ENCODE data around the gene RHBDL2.
"Not testable (repeated sequence)": the region's sequence is repeated elsewhere in the genome, so short reads cannot be mapped to it uniquely, and the experiment has no call there.

The RHBDL2 gene

DNA sequence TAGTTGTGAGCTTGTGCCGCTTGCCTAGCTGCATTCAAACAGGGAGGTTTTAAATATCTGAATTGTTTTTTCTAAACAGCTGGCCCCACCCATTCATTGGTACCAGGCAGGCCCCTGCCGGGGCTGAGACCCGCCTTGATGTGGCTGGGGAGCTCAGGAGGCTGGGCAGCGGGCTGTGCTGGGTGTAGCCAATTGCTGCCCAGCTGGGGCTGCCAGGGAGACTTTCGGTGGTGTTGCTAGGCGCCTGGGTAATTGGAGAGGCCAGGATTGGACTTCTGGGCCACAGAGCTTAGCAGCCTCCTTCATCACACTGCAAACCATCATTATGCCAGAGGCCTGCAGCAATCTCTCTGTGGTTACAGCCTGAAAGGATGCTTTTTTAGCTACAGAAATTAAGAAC lies 12.2 kb downstream of the RHBDL2 start:
- DNase-seq: no peak

GRCh38 chr1:38929054-38929453 lies 12.6 kb downstream of the RHBDL2 start:
- no peak for DNase-seq

GRCh38 chr1:38926091-38926490 lies 15.5 kb downstream of the RHBDL2 start:
- DNase-seq: no peak

DNA sequence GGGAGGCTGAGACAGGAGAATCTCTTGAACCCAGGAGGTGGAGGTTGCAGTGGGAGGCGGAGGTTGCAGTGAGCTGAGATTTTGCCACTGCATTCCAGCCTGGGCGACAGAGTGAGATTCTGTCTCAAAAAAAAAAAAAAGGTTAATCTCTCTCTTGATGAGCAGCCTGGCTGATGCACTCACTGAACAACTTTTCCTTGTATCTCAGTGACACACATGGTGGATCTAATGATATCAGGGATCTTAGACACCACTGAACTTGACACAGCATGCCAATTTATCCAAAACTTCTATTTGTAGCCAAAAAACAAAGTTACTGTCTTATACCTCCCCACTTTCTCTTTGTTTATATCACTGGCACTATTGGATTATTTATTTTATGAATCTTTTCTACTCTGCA lies 16.2 kb downstream of the RHBDL2 start:
- no peak for DNase-seq

GRCh38 chr1:38923607-38924006 lies 18.0 kb downstream of the RHBDL2 start:
- no peak for DNase-seq

- DNase-seq: no peak
These were observed 22.5 kb downstream of the RHBDL2 start for GRCh38 chr1:38919130-38919529.

GRCh38 chr1:38918568-38918967 lies 23.1 kb downstream of the RHBDL2 start:
- no peak for DNase-seq

GRCh38 chr1:38917772-38918171 lies 23.9 kb downstream of the RHBDL2 start:
- no peak for DNase-seq

GRCh38 chr1:38917337-38917736 lies 24.3 kb downstream of the RHBDL2 start:
- no peak for DNase-seq

GRCh38 chr1:38915352-38915948 lies 26.2 kb downstream of the RHBDL2 start:
- no peak for DNase-seq

DNA sequence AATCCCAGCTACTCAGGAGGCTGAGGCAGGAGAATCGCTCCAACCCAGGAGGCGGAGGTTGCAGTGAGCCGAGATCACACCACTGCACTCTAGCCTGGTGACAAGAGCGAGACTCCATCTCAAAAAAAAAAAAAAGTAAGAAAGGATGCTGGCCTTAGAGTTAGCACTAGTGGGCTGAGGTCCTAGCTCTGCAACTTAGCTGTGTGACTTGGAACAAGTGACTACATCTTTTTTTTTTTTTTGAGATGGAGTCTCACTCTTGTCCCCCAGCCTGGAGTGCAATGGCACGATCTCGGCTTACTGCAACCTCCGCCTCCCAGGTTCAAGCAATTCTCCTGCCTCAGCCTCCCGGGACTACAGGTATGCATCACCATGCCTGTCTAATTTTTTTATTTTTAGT lies 26.7 kb downstream of the RHBDL2 start:
- DNase-seq: not testable (repeated sequence)

DNA sequence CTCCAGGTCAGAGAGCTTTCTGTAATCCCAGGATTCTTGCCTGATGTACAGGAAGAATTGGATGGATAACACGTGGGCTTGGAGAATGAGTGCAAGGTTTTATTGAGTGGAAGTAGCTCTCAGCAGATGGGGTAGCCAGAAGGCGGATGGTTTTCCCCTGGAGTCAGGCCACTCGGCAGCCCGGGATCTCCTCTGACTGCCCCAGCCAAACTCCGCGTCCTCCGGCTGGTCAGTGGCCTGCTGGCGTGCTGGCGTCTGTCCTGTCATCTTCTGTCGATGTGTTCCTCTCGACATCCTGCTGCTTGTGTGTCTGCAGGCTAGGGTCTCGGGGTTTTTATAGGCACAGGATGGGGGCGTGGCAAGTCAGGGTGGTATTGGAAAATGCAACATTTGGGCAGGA lies 32.8 kb downstream of the RHBDL2 start:
- no peak for DNase-seq

GRCh38 chr1:38905985-38906384 lies 35.6 kb downstream of the RHBDL2 start:
- no peak for DNase-seq

- DNase-seq: no peak
These were observed 42.1 kb downstream of the RHBDL2 start for GRCh38 chr1:38899560-38899959.

DNA sequence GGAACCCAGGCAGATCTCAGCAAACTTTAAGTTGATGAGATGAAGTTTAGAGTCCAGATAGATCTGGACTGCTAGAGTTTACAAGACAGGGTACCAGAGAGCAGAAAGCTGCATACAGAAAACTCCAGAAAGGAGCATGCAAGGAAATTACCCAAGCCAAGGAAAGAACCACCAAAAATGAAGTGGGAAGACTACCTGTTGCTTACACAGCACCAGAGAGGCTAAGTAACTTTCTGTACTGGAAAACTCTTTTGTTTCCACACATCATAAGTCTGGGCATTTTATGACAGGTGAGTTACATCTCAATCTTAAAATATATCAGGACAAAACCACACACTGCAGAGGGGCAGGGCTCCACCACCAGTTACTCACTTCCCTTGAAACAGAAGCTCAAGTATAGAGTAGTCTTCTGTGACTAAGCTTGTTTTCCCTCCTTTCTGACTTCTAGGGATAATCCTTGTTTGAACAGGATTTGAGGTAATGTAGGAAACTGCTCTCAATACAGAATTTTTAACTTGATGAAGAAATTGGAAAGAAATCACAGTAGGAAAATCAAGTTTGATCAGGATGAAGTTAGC lies 42.9 kb downstream of the RHBDL2 start:
- DNase-seq: no peak

GRCh38 chr1:38896169-38896568 lies 45.5 kb downstream of the RHBDL2 start:
- DNase-seq: no peak

GRCh38 chr1:38892976-38893375 lies 48.7 kb downstream of the RHBDL2 start:
- DNase-seq: no peak

- no peak for DNase-seq
These were observed 49.9 kb downstream of the RHBDL2 start for GRCh38 chr1:38891753-38892152.

DNA sequence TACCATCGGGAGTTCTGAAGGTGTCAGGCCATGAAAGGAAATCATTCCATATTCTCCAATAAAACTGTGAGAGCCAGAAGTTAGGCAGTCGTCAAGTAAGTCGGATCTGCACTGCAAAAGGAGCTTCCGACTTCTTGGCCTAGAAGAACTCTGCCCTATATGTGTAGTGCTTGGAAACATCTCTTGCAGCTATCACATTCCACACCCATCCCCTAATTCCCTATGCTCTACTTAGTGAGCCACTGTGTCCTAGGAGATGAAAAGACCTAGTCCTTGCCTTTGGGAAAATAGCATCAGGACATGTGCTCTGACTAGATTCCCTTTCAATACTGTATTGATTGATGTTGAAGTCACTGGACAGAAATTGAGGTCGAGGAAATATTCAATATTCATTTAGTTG lies 52.0 kb downstream of the RHBDL2 start:
- DNase-seq: no peak

DNA sequence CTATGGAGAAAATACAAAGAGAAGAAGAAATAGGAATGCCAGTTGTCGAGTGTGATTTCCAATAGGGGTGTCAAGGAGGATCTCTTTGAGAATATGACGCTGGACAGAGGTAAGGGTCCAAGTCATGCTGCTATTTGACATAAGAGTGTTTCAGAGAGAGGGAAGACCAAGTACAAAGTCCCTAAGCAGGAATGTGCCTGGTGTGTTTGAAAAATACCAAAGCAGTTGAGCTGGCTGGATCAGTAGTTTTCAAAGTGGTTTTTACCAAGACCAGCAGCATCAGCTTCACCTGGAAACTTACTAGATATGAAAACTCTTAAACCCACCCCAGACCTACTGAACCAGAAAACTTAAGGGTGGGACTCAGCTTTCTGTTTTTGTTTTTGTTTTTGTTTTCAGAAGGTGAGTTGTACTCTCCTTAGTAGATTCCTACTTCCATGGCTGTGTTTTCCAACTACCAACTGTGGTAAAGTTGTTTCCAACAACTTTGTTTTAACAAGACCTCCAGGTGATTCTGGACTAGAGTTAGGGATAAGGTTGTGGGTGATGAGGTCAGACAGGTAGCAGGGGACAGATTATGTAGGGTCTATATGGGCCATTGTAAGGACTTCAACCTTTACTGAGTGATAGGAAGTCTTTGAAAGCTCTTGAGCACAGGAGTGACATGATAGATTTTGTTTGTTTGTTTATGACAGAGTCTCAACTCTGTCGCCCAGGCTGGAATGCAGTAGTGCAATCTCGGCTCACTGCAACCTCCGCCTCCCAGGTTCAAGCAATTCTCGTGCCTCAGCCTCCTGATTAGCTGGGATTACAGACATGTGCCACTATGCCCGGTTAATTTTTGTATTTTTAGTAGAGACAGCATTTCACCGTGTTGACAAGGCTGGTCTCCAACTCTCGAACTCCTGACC lies 53.0 kb downstream of the RHBDL2 start:
- no peak for DNase-seq

GRCh38 chr1:38885092-38885491 lies 56.5 kb downstream of the RHBDL2 start:
- DNase-seq: no peak

- DNase-seq: no peak
These were observed 60.1 kb downstream of the RHBDL2 start, which contains the start of gene GJA9 for GRCh38 chr1:38881487-38881886. Gene GJA9 (minus strand): TSS chr1:38881587. CDS start chr1:38876098, 5,489 bp downstream.

DNA sequence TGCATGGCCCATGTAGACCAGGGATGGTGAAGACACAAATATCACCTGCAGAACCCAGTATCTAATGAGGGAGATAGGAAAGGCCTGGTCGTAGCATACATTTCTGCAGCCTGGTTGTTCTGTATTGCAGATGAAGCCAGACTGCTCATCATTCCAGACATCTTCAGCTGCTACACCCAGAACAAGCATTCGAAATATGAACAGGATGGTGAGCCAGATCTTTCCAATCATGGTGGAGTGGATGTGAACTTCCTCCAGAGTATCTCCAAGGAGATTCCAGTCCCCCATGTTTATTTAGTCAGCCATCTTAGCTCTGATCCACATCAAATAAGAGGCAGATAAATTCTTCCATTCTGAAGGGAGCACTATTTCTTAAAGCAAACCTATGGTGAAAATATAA lies 65.8 kb downstream of the RHBDL2 start:
- no peak for DNase-seq
